HepG2 (cell line): ENCODE results near the gene FKBP1A. TPM values are rescaled to one million over a fixed set of nuclear protein-coding genes. Genes with fewer than 3 reads are reported as not detected.

Experiments
- ARID2 ChIP-seq: sonication (generic); formaldehyde crosslinking; IDR thresholded peaks from 2 replicates; pipeline ENCODE4 v1.8.1; 2022; ENCODE audit warnings: mild to moderate bottlenecking, missing genetic modification reagents, borderline replicate concordance
- BORCS8-MEF2B ChIP-seq: sonication (generic); formaldehyde crosslinking; IDR thresholded peaks from 2 replicates; pipeline ENCODE4 v1.8.0; 2022; ENCODE audit warnings: mild to moderate bottlenecking, missing genetic modification reagents
- DNMT3B ChIP-seq: conservative IDR thresholded peaks from 2 replicates; pipeline ENCODE4 v1.6.1; 2016; ENCODE audit warnings: missing biosample characterization, control low read depth
- E2F5 ChIP-seq: sonication (generic); formaldehyde crosslinking; conservative IDR thresholded peaks from 2 replicates; pipeline ENCODE4 v1.4.0; 2020; ENCODE audit warnings: missing genetic modification reagents
- HNRNPUL1 ChIP-seq: fragments of 200-400 bp; formaldehyde crosslinking; IDR thresholded peaks from 2 replicates; pipeline ENCODE4 v1.6.1; 2017; ENCODE audit warnings: low read depth, mild to moderate bottlenecking, low read length, moderate library complexity
- HOXA7 ChIP-seq: sonication (generic); formaldehyde crosslinking; IDR thresholded peaks from 2 replicates; pipeline ENCODE4 v1.8.1; 2022; ENCODE audit warnings: mild to moderate bottlenecking, missing genetic modification reagents, moderate library complexity
- NFAT5 ChIP-seq: sonication (generic); formaldehyde crosslinking; IDR thresholded peaks from 2 replicates; pipeline ENCODE4 v1.4.0; 2020; ENCODE audit warnings: missing genetic modification reagents
- SETDB1 ChIP-seq: sonication (generic); formaldehyde crosslinking; IDR thresholded peaks from 2 replicates; pipeline ENCODE4 v1.5.1; 2020; ENCODE audit warnings: missing genetic modification reagents, mild to moderate bottlenecking, borderline replicate concordance
- SKI ChIP-seq: fragments of 450-650 bp; IDR thresholded peaks from one replicate; pipeline ENCODE4 v1.6.1; 2018; ENCODE audit warnings: mild to moderate bottlenecking; ENCODE audit not compliant: partially characterized antibody
- TBP ChIP-seq: sonication (generic); formaldehyde crosslinking; IDR thresholded peaks from 2 replicates; pipeline ENCODE4 v1.5.0; 2020; ENCODE audit warnings: missing genetic modification reagents
- XRCC5 ChIP-seq: fragments of 200-400 bp; formaldehyde crosslinking; optimal IDR thresholded peaks from 2 replicates; pipeline ENCODE3; 2017; ENCODE audit warnings: mild to moderate bottlenecking, low read length
- ZBTB14 ChIP-seq: sonication (generic); formaldehyde crosslinking; IDR thresholded peaks from 2 replicates; pipeline ENCODE4 v1.4.0; 2020; ENCODE audit warnings: missing genetic modification reagents
- ZNF350 ChIP-seq: sonication (generic); formaldehyde crosslinking; IDR thresholded peaks from 2 replicates; pipeline ENCODE4 v1.4.0; 2020; ENCODE audit warnings: mild to moderate bottlenecking, low read depth, missing genetic modification reagents, borderline replicate concordance
- ZNF451 ChIP-seq: sonication (generic); formaldehyde crosslinking; IDR thresholded peaks from 2 replicates; pipeline ENCODE4 v1.5.0; 2020; ENCODE audit warnings: mild to moderate bottlenecking, missing genetic modification reagents
- ZNF530 ChIP-seq: sonication (generic); formaldehyde crosslinking; IDR thresholded peaks from 2 replicates; pipeline ENCODE4 v1.5.0; 2020; ENCODE audit warnings: low read depth, mild to moderate bottlenecking, missing genetic modification reagents
- ZNF569 ChIP-seq: sonication (generic); formaldehyde crosslinking; IDR thresholded peaks from 2 replicates; pipeline ENCODE4 v1.5.0; 2020; ENCODE audit warnings: mild to moderate bottlenecking, missing genetic modification reagents, moderate library complexity, borderline replicate concordance
- ZNF687 ChIP-seq: sonication (generic); formaldehyde crosslinking; IDR thresholded peaks from 2 replicates; pipeline ENCODE4 v1.5.1; 2020; ENCODE audit warnings: mild to moderate bottlenecking, missing genetic modification reagents, moderate library complexity
- ZNF891 ChIP-seq: sonication (generic); formaldehyde crosslinking; IDR thresholded peaks from 2 replicates; pipeline ENCODE4 v1.5.0; 2020; ENCODE audit warnings: mild to moderate bottlenecking, missing genetic modification reagents
- polyA plus RNA-seq, 8 experiments: library from polyadenylated mRNA; depleted of rRNA in 3 of 8; stranded (reverse) in 7 of 8; unstranded in 1 of 8; fragments of >200 nt; fragmentation: Illumina TruSeq in 4 of 8; extraction: Trizol in 4 of 8; gene quantifications; 2 replicates each; pipeline versions ENCODE4 v1.2.1 to v1.2.3, GENCODE V29; 2011 to 2016; ENCODE audit warnings: low read depth in 4 of 8, missing spikeins in 1 of 8, mixed read lengths in 1 of 8; ENCODE audit not compliant: insufficient read depth in 1 of 8
- total RNA-seq, 5 experiments: library from RNA; depleted of rRNA; stranded (reverse); fragments of >200 nt; fragmentation: Illumina TruSeq; extraction: Trizol; gene quantifications; 2 replicates each; pipeline ENCODE4 v1.2.3, GENCODE V29; 2016; ENCODE audit warnings: low read depth in 1 of 5

Gene FKBP1A
- total and polyA plus RNA-seq, 2 of the 13 experiments (the other 11 are each of a cell fraction or from before 2014, with no cell fraction given): 119 to 468 TPM

- no peak; the same call in 1 of the 2 replicates for TF ChIP-seq ZNF350
- TF ChIP-seq E2F5 (CRISPR knock-in tag): no peak
- no peak for TF ChIP-seq ZNF569 (CRISPR knock-in tag)
- no peak for TF ChIP-seq ARID2 (CRISPR knock-in tag)
- TF ChIP-seq ZNF687 (CRISPR knock-in tag): peak; percentile 81
- TF ChIP-seq XRCC5: peak; percentile 95
- no peak for TF ChIP-seq ZBTB14 (CRISPR knock-in tag)
- TF ChIP-seq NFAT5 (CRISPR knock-in tag): no peak
- no peak for TF ChIP-seq ZNF451 (CRISPR knock-in tag)
- no peak for TF ChIP-seq HNRNPUL1
- no peak; the same call in 1 of the 2 replicates for TF ChIP-seq DNMT3B (CRISPR knock-in tag)
- TF ChIP-seq BORCS8-MEF2B (CRISPR knock-in tag): no peak
- peak; percentile 46 for TF ChIP-seq SKI
- TF ChIP-seq ZNF530 (CRISPR knock-in tag): no peak
- no peak for TF ChIP-seq TBP (CRISPR knock-in tag)
- no peak for TF ChIP-seq HOXA7
- no peak for TF ChIP-seq SETDB1 (CRISPR knock-in tag)
- TF ChIP-seq ZNF891 (CRISPR knock-in tag): peak; percentile 69
Observed at GRCh38 chr20:1327827-1328679, 64.8 kb downstream of the FKBP1A start (continued).
